PC-3 (cell line): ENCODE measurements around the gene IFI44L. TPM values are rescaled to one million over a fixed set of nuclear protein-coding genes. Genes with fewer than 3 reads are reported as not detected.

Source experiments
- ATAC-seq: fragments of 200-7000 bp; cut with Tn5 transposase; 2 replicates; pipeline ENCODE4 v1.9.1; 2020; ENCODE audit warnings: mild to moderate bottlenecking, moderate library complexity
- BruUV-seq: library from RNA; stranded (reverse); fragments of 400-500 nt; replicated peaks from 2 replicates; lab custom pipeline; 2021; lab: Mats Ljungman, UMichigan
- CTCF ChIA-PET: fragments of 300-600 bp; sonication (Branson Sonifier 250); formaldehyde crosslinking; loops from one replicate; lab custom pipeline; 2022; ENCODE audit warnings: antibody characterized with exemption; lab: Charles Lee
- POLR2A ChIA-PET: fragments of 300-600 bp; sonication (Branson Sonifier 250); formaldehyde crosslinking; loops from one replicate; lab custom pipeline; 2022; ENCODE audit warnings: antibody characterized with exemption; ENCODE audit not compliant: unreplicated experiment; lab: Charles Lee
- DNase-seq: peaks from one replicate; pipeline ENCODE4 v3.0.0-alpha.2; 2015
- H2AFZ ChIP-seq: fragments of 300-600 bp; sonication (generic); 2 replicates; pipeline ENCODE4 v1.6.0; 2016; ENCODE audit warnings: antibody characterized with exemption, low read length
- H3F3A ChIP-seq: fragments of 300-600 bp; sonication (generic); one replicate; pipeline ENCODE4 v1.6.0; 2017; ENCODE audit warnings: antibody characterized with exemption, low read length, control low read depth, mild to moderate bottlenecking; ENCODE audit not compliant: unreplicated experiment
- H3K27ac ChIP-seq: fragments of 300-600 bp; sonication (generic); 2 replicates; pipeline ENCODE4 v1.5.1; 2016; ENCODE audit warnings: mild to moderate bottlenecking, low read length
- H3K27me3 ChIP-seq: fragments of 300-600 bp; sonication (generic); 2 replicates; pipeline ENCODE4 v1.6.1; 2016; ENCODE audit warnings: low read length, mixed read lengths
- H3K36me3 ChIP-seq: fragments of 300-600 bp; sonication (generic); 2 replicates; pipeline ENCODE4 v1.6.1; 2016; ENCODE audit warnings: low read depth, mixed run types, low read length, mixed read lengths
- H3K4me1 ChIP-seq: fragments of 300-600 bp; sonication (generic); 2 replicates; pipeline ENCODE4 v1.5.1; 2016; ENCODE audit warnings: low read length; ENCODE audit not compliant: insufficient read depth
- H3K4me2 ChIP-seq: fragments of 300-600 bp; sonication (generic); 2 replicates; pipeline ENCODE4 v1.6.0; 2016; ENCODE audit warnings: low read length
- H3K4me3 ChIP-seq: fragments of 300-600 bp; sonication (generic); 2 replicates; pipeline ENCODE4 v1.5.1; 2016; ENCODE audit warnings: mild to moderate bottlenecking, low read length, mixed read lengths
- H3K79me2 ChIP-seq: fragments of 300-600 bp; sonication (generic); 2 replicates; pipeline ENCODE4 v1.6.1; 2017; ENCODE audit warnings: low read length, mixed read lengths
- H3K9ac ChIP-seq: fragments of 300-600 bp; sonication (generic); 2 replicates; pipeline ENCODE4 v1.6.0; 2016; ENCODE audit warnings: mild to moderate bottlenecking, low read length
- H3K9me2 ChIP-seq: fragments of 300-600 bp; sonication (generic); replicated peaks from 2 replicates; pipeline ENCODE4 v1.6.1; 2016; ENCODE audit warnings: mixed run types, low read length, mixed read lengths
- H3K9me3 ChIP-seq: fragments of 300-600 bp; sonication (generic); 2 replicates; pipeline ENCODE4 v1.6.1; 2016; ENCODE audit warnings: low read length, mixed read lengths
- H4K20me1 ChIP-seq: fragments of 300-600 bp; sonication (generic); 2 replicates; pipeline ENCODE4 v1.6.1; 2016; ENCODE audit warnings: low read length, mixed read lengths
- CTCF ChIP-seq: fragments of 300-600 bp; sonication (generic); conservative IDR thresholded peaks from 2 replicates; pipeline ENCODE4 v1.5.1; 2017; ENCODE audit warnings: antibody characterized with exemption, low read depth, mild to moderate bottlenecking, low read length
- EZH2 ChIP-seq: fragments of 300-600 bp; sonication (generic); IDR thresholded peaks from one replicate; pipeline ENCODE4 v1.6.1; 2017; ENCODE audit warnings: antibody characterized with exemption, mild to moderate bottlenecking, low read length; ENCODE audit not compliant: unreplicated experiment
- EZH2phosphoT487 ChIP-seq: fragments of 300-600 bp; sonication (generic); IDR thresholded peaks from 2 replicates; pipeline ENCODE4 v1.6.1; 2018; ENCODE audit warnings: mild to moderate bottlenecking, antibody characterized with exemption, low read length, borderline replicate concordance
- intact Hi-C: fragments of 100-400 bp; cut with micrococcal nuclease; formaldehyde crosslinking; loops from 2 replicates; pipeline ENCODE4 v1.9.0; 2023
- total RNA-seq: library from RNA; depleted of rRNA; stranded (reverse); fragments of >200 nt; gene quantifications from 2 replicates; pipeline ENCODE4 v1.2.3, GENCODE V29; 2014

The IFI44L gene
- total RNA-seq, 1 experiment from 2014 or later, result 5.5 TPM

GRCh38 chr1:78603206-78603605 is 17.0 kb upstream of the IFI44L start:
- BruUV-seq, result no TSS peak
- H3F3A ChIP-seq, result no peaks in the 10 kb centered on the region
- no peaks in the 10 kb centered on the region for H3K27me3 ChIP-seq
- no peaks in the 10 kb centered on the region for H3K36me3 ChIP-seq
- H3K4me1 ChIP-seq, result peaks cover 22% of the 10 kb centered on the region
- TF ChIP-seq CTCF (no peak), EZH2phosphoT487 (no peak), EZH2 (no peak)
- H3K9me3 ChIP-seq, result no peaks in the 10 kb centered on the region
- no peak overlapping the region for H2AFZ ChIP-seq
- H3K9ac ChIP-seq, result no peak overlapping the region
- H3K4me3 ChIP-seq, result no peak overlapping the region
- DNase-seq (no peak), ATAC-seq (no peak)
- intact Hi-C loops, result no loop called here
- H4K20me1 ChIP-seq, result no peaks in the 10 kb centered on the region
- POLR2A ChIA-PET, result no interaction called here
- no peaks in the 10 kb centered on the region for H3K9me2 ChIP-seq
- H3K27ac ChIP-seq, result no peak overlapping the region
- no peak overlapping the region for H3K4me2 ChIP-seq
- CTCF ChIA-PET, result no interaction called here
- no peaks in the 10 kb centered on the region for H3K79me2 ChIP-seq

- TF ChIP-seq EZH2 (no peak), EZH2phosphoT487 (no peak), CTCF (no peak)
- no peaks in the 10 kb centered on the region for H3F3A ChIP-seq
- intact Hi-C loops, result loop anchor here (5.0 kb wide), 2 partner anchors 102 to 367 kb away; no protein-coding TSS in a partner anchor
- no peaks in the 10 kb centered on the region for H3K36me3 ChIP-seq
- BruUV-seq, result no TSS peak
- POLR2A ChIA-PET, result no interaction called here
- H4K20me1 ChIP-seq, result no peaks in the 10 kb centered on the region
- H3K4me2 ChIP-seq, result no peak overlapping the region
- no peak overlapping the region for H3K9ac ChIP-seq
- no peaks in the 10 kb centered on the region for H3K9me2 ChIP-seq
- H3K4me1 ChIP-seq, result peaks cover 22% of the 10 kb centered on the region
- no peaks in the 10 kb centered on the region for H3K9me3 ChIP-seq
- DNase-seq, result no peak
- no peak for ATAC-seq
- CTCF ChIA-PET, result interaction anchor here (0.7 kb wide), 1 partner anchor 237 kb away, joined by 6 read pairs; no protein-coding TSS in a partner anchor
- no peak overlapping the region for H3K4me3 ChIP-seq
- H2AFZ ChIP-seq, result no peak overlapping the region
- no peaks in the 10 kb centered on the region for H3K79me2 ChIP-seq
- H3K27me3 ChIP-seq, result no peaks in the 10 kb centered on the region
- H3K27ac ChIP-seq, result no peak overlapping the region
Measured at GRCh38 chr1:78604643-78605042, 15.6 kb upstream of the IFI44L start.

- Histone ChIP-seq H3K36me3 (no peaks in the 10 kb centered on the region), H3K4me1 (peaks cover 22% of the 10 kb centered on the region), H3K9me2 (no peaks in the 10 kb centered on the region), H3K4me3 (no peak overlapping the region), H3K27ac (peak overlapping the region; percentile 57), H3K27me3 (no peaks in the 10 kb centered on the region), H2AFZ (peak overlapping the region; percentile 45; the same call in 1 of the 2 replicates), H3F3A (no peaks in the 10 kb centered on the region), H3K4me2 (no peak overlapping the region), H3K9me3 (no peaks in the 10 kb centered on the region), H3K79me2 (no peaks in the 10 kb centered on the region), H4K20me1 (no peaks in the 10 kb centered on the region), H3K9ac (no peak overlapping the region)
- DNase-seq, result no peak
- peak; percentile 10; the same call in 1 of the 2 replicates for ATAC-seq
- ChIA-PET POLR2A (interaction anchor here (0.6 kb wide), 1 partner anchor 9 kb away, joined by 3 read pairs; no protein-coding TSS in a partner anchor), CTCF (interaction anchor here (0.6 to 0.9 kb wide), 2 partner anchors 475 to 492 kb away, joined by 3 read pairs; no protein-coding TSS in a partner anchor)
- TF ChIP-seq CTCF (no peak), EZH2 (no peak)
- intact Hi-C loops, result loop anchor here (2.0 to 5.0 kb wide), 3 partner anchors 104 to 369 kb away; no protein-coding TSS in a partner anchor
- no TSS peak for BruUV-seq
Measured at GRCh38 chr1:78606274-78606673, 14.0 kb upstream of the IFI44L start.
